Hindlimb muscle (tissue), 1 donor: Measurements from ENCODE around the gene NR1H4. TPM values are rescaled to one million over a fixed set of nuclear protein-coding genes. Genes with fewer than 3 reads are reported as not detected.
A peak's percentile ranks its signal among the peaks of the same experiment; 100 is the strongest.
"Not testable (repeated sequence)": the region's sequence is repeated elsewhere in the genome, so short reads cannot be mapped to it uniquely, and the experiment has no call there.

Experiments
- DNase-seq: peaks from one replicate; pipeline ENCODE4 v3.0.0-alpha.2; 2013
- polyA plus RNA-seq: library from polyadenylated mRNA; unstranded; fragments of 120-200 nt; gene quantifications from one replicate; pipeline ENCODE4 v1.2.1, GENCODE V29; 2013; ENCODE audit not compliant: insufficient read length

The NR1H4 gene
- polyA plus RNA-seq, 1 donor = not detected

DNA sequence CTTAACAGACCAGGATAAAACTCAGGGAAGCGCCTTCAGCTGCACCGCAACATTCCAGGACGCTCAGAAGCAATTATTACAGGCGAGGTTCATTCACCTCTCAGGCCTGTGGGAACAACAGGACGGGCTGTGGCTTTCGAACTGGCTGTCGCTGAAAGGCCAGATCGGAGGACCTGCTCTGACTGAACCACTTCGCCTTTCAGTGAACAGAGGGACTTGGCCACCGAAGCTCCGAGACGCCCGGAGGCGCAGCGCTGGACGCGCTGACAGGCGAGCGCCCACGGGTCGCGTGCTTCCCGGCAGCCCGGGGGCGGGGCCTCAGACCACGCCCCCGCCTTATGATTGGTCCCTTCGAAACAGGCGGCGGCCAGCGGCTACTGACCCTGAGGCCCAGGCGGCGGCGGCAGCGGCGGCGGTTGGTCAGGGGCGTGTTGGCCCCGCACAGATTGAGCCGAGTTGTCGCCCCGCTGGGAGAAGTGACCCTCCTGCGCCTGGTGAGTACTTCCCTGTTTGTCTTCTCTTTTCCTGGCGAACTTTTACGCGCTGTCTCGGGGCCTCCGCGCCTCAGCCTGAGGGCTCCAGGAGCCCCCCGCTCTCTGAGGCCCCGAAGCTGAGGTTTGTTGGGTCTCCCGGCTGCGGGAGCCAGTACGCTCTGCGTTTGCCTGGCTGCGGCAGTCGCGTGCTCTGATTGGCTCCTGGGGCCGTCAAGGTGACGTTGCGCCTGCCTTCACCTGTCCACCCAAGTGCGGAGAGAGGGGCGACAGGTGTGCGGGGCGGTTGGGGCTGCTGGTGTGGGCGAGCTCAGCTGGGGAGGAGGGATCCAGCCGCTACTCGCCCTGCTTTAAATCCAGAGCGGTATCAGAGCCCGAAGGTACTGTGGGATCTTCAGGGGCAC is 99.9 kb downstream of the NR1H4 start, which contains the start of gene GAS2L3:
GAS2L3 (plus strand) TSS at position 393 of the 895 bp plus-strand sequence. CDS start 21,221 bp downstream, outside the sequence.
- DNase-seq = peak; percentile 92

DNA sequence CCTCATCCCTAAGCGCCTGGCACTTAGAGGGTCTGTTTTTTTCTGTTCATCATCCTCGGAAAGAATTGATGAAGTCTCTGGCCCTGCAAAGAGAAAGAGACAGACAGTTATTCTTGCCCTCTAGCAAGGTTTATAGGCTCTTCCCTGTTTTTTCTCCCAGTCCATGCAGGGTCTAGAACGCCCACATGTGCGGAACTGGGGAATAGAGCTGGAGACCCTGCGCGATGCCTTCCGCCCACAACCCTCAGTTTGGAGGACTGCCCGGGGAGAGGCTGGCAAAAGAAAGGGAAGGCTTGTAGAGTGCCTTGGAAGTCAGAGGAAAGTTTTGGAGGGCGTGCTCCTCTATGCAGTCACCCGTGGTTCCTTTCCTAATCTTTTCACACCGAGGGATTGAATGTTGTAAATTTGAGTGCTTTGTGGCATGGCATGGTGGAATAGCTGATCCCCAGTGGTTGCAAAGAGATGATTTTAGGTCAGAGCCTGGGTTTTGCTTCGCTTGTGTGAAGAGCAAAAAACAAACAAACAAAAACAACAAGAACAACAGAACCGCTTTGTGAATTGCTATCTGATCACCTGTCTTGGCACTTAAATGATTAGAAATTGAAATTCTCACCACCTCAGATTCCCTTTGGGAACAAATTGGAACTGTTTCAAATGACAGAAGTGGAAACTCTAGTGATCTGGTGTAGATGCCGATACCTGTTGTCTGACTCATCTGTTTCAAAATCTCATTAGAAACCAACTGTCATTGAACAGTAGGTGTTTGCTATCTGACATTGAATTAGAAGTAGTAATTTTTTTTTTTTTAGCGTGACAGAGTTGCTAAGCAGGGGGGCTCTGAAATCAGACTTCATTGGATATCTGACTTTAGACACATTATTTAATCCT is 100.8 kb downstream of the NR1H4 start:
- no peak for DNase-seq

DNA sequence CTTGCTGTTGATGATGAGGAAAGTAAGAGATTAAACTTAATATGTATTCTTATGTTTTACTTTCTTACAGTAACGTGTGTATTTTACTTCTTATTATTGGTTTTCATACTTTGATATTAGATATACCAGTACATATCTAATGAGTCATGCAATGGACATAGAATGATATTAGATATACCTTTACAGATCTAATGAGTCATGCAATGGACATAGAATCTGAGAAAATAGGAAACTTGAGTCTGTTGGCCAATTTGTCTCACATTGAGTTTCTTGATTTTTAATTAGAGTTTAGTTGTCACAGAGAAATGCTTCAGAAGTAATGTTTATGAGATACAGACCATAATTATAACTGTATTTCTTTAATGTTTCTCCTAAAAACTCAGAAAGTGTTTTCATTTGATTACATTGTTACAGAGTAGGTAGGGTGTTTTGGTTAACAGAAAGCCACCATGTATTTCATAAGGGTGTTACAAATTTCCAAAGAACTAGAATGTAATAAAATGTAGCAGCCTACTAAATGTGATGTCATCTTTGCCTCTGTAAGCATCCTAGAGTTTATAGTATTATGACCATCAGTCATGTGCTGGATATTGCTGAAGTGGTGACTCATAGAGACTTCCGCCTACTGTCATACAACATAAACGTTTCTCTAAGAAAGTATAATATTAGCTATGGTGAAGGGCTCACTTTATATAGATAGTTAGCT is 102.8 kb downstream of the NR1H4 start:
- no peak for DNase-seq

DNA sequence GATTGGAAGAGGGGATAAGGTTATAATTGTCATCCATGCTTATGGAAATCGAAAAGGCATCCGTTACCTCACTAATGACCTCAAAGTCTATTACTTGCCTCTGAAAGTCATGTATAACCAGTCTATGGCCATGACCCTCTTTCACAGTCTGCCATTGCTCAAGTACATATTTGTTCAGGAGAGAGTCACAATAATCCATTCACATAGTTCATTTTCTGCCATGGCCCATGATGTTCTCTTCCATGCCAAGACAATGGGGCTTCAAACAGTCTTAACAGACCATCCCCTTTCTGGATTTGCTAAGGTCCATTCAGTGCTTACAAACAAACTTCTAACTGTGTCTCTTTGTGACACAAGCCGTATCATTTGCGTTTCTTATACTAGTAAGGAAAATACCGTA is 105.3 kb downstream of the NR1H4 start:
- DNase-seq = no peak

DNA sequence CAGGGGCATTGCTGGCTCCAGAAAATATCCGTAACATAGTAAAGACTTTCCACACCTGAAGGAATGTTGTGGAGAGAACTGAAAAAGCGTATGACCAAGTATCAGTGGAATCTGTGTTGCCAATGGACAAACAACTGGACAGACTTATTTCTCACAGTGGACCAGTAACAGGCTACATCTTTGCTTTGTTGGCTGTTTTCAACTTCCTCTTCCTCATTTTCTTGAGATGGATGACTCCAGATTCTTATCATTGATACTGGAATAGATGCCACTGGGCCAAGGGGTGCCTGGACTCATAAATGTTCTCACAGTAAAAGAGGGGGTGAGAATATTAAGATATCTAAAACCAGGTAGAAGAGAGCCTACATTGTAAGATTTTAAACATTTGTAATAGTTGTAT is 106.2 kb downstream of the NR1H4 start:
- no peak for DNase-seq

DNA sequence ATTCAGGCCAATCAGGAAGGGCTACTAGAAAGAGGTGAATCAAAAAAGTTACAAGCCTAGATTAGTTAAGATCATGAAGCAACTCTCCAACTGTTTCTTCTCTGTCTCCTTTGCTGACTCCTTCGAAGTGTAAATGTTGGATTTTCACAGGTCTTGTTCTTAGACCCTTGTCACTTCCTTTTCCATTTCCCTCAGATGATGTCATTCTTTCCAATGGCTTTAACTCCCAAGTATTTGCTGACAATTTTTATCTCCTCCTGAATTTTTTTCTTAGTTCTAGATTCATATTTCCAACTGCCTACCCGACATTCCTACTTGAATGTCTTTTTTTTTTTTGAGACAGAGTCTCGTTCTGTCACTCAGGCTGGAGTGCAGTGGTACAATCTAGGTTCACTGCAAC is 110.6 kb downstream of the NR1H4 start:
- no peak for DNase-seq

DNA sequence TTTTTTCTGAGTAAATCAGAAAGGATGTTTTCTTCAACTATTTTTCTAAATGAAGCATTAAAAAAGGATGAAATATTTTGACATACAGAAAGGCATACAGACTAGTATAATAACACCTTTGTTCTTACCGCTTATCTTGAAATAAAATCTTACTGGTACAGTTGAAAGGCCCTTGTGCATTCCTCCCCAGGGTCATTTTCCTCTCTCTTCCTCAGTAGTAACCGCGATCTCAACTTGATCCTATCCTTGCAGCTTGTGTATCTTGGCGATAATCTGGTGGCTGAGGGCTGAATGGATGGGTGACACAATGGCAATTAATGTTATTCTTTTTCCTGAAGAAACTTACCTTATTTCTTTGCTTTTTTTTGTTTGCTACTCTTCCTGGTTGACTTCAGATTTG is 118.3 kb downstream of the NR1H4 start:
- no peak for DNase-seq

DNA sequence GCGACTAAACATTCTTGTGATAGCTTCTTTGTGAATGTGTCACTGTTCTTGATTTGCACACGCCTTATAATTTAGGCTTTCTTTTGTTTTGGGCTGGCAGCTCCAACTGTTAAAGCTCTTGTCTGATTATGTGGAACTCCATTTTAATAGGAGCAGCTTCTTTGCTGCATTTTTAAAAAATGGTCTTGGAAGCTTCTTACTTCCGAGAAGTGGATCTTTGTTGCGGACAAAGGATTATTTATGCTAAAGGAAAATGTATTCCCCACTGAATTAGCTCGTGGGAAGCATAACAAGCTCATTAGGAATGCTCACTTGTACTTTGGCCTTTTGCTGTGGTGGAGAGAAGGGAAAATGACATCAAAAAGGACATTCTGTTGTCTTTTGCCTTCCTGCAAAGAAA is 119.8 kb downstream of the NR1H4 start:
- peak; percentile 14 for DNase-seq

DNA sequence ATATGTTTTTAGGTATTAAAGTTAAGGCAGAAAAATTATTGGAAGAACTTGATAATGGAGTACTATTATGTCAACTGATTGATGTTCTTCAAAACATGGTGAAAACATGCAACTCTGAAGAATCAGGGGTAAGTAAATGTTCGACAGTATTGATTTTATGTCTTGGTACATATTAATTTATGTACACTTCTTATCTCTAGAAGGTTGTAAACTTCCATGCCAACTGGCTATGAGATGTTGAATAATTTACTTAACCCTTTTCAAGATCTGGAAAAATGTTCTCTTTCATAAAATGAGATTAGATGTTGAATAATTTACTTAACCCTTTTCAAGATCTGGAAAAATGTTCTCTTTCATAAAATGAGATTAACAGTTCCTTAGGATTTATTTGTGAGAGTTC is 128.0 kb downstream of the NR1H4 start:
- no peak for DNase-seq

DNA sequence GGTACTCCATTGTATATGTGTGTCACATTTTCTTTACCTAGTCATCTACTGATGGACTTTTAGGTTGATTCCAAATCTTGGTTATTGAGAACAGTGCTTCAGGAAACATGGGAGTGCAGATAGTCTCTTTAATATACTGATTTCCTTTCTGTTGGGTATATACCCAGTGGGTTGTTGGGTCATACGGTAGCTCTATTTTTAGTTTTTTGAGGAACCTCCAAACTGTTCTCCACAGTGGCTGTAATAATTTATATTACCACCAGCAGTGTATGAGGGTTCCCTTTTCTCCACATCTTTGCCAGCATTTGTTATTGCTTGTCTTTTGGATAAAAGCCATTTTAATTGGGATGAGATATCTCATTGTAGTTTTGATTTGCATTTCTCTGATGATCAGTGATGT is 129.3 kb downstream of the NR1H4 start:
- not testable (repeated sequence) for DNase-seq

DNA sequence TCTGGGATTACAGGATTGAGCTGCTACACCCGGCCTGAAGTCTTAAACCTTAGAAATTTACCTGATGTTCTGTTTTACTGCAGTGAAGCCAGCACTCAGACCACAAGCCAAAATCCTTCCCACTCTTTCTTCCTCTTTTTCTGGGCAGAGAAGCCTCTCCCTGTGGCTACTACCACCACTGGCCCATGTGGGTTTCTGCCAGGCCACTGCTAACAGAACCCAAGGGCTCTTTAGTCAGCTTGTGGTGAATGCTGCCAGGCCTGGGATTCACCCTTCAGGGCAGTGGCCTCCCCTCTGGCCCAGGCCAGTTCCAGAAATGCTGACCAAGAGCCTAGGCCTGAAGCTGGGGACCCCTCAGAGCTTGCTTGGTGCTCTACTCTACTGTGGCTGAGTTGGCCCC is 135.1 kb downstream of the NR1H4 start:
- no peak for DNase-seq

DNA sequence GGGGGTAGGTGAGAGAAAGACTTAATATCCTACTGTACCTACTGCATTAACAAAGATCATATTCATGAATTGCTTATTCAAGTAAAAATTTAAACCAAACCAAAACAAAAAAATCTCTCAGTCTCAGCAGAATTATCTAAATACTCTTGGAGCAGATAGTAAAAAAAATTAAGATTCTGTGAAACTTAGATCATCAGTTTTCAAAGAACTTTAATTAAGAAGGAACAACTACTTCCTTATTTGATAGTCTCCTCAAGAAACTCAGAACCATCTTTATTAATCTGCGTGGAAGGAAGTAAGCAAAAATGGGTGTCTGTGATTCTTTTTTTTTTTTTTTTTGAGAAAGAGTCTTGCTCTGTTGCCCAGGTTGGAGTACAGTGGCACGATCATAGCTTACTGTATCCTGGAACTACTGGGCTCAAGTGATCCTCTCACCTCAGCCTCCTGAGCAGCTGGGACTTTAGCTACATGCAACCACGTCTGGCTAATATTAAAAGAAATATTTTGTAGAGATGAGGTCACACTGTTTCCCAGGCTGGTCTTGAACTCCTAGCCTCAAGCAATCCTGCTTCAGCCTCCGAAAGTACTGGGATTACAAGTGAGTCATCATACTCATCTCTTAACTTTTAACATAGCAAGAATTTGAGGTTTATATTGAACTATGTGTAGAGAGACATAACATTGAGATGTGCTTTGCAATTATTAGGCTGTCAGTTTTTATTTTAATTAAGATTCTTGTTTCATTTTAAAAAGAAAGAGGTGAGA is 137.2 kb downstream of the NR1H4 start:
- DNase-seq = no peak

DNA sequence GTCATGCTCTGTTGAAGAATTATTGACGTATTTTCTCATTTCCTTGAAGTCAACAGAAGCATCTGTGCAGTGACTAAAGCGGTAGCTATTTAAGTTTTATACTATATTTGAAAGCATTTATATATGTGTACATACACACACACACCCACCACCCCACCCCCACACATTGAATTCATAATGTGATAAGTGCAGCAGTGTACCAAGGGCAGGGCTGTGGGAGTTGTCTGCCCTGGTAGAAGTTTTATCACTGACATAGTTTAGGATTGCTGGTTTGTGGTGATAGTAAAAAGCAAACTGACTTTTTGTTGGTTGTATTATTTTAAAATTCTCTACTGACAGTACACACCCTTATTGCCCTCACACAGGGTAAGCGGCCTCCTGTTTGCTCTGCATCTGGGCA is 138.9 kb downstream of the NR1H4 start:
- no peak for DNase-seq

Other genes starting within 250 kb of the NR1H4 start
- gene DEPDC4, start 206.8 kb upstream of the NR1H4 start, polyA plus RNA-seq = 2.3 TPM
- gene SCYL2, start 206.7 kb upstream of the NR1H4 start, polyA plus RNA-seq = 27.3 TPM
- gene SLC17A8, start 116.8 kb upstream of the NR1H4 start, polyA plus RNA-seq = 0.19 TPM
- 16.6 TPM for gene GAS2L3, start 99.8 kb downstream of the NR1H4 start, polyA plus RNA-seq